Tibial nerve (tissue), 4 donors: Measurements from ENCODE around the gene TPPP. TPM values are rescaled to one million over a fixed set of nuclear protein-coding genes. Genes with fewer than 3 reads are reported as not detected.
"Not testable (repeated sequence)": the region's sequence is repeated elsewhere in the genome, so short reads cannot be mapped to it uniquely, and the experiment has no call there.

Source experiments
- DNase-seq, 2 donors: peaks; one replicate each; pipeline ENCODE4 v3.0.0-alpha.2; 2019; ENCODE audit warnings: low spot score in 2 of 2
- H3K27ac ChIP-seq, 4 donors: fragments of 200-600 bp; sonication (generic) in 3 of 4; one replicate each; pipeline ENCODE4 v1.5.1; 2017 to 2019; ENCODE audit warnings: mild to moderate bottlenecking in 1 of 4
- H3K27me3 ChIP-seq, 2 donors: fragments of 200-600 bp; sonication (generic) in 1 of 2; one replicate each; pipeline versions ENCODE4 v1.5.1 to v1.6.0; 2017 to 2019
- H3K36me3 ChIP-seq, 3 donors: fragments of 200-600 bp; sonication (generic); one replicate each; pipeline ENCODE4 v1.5.1; 2018 to 2019
- H3K4me1 ChIP-seq, 4 donors: fragments of 200-600 bp; sonication (generic) in 3 of 4; one replicate each; pipeline ENCODE4 v1.5.1; 2017 to 2019
- H3K4me3 ChIP-seq, 4 donors: fragments of 200-600 bp; sonication (generic) in 3 of 4; one replicate each; pipeline ENCODE4 v1.5.1; 2017 to 2019; ENCODE audit warnings: mild to moderate bottlenecking in 1 of 4, moderate library complexity in 1 of 4
- H3K9me3 ChIP-seq, 4 donors: fragments of 200-600 bp; sonication (generic) in 3 of 4; one replicate each; pipeline ENCODE4 v1.5.1; 2017 to 2019
- EP300 ChIP-seq, 2 donors: sonication (generic); formaldehyde crosslinking; IDR thresholded peaks; one replicate each; pipeline ENCODE4 v1.6.1; 2017; ENCODE audit warnings: antibody characterized with exemption in 2 of 2, mild to moderate bottlenecking in 1 of 2
- POLR2A ChIP-seq, 2 donors: fragments of 450-650 bp; IDR thresholded peaks; one replicate each; pipeline ENCODE4 v1.6.1; 2017; ENCODE audit warnings: antibody characterized with exemption in 2 of 2, mild to moderate bottlenecking in 2 of 2, moderate library complexity in 2 of 2
- WGBS, 2 donors: methylation state at CpG; one replicate each; pipeline ENCODE4 v1.1.5; 2018; 5-methylcytosine and 5-hydroxymethylcytosine counted together
- total RNA-seq, 4 donors: library from RNA; depleted of rRNA; stranded (reverse); fragments of >200 nt; gene quantifications; one replicate each; pipeline ENCODE4 v1.1.0, GENCODE V29; 2016
- TF ChIP-seq, protein P1 (sequence below), 5 experiments: fragments of 200-600 bp in 3 of 5; fragments of 450-650 bp in 2 of 5; sonication (generic) in 3 of 5; IDR thresholded peaks; one replicate each; pipeline ENCODE4 v1.5.1; 2016 to 2019; ENCODE audit warnings: antibody characterized with exemption in 5 of 5, mild to moderate bottlenecking in 3 of 5, moderate library complexity in 2 of 5

Gene TPPP
- total RNA-seq, 4 donors from 2014 or later, result 1.7 to 5.5 (median 4.0) TPM

DNA sequence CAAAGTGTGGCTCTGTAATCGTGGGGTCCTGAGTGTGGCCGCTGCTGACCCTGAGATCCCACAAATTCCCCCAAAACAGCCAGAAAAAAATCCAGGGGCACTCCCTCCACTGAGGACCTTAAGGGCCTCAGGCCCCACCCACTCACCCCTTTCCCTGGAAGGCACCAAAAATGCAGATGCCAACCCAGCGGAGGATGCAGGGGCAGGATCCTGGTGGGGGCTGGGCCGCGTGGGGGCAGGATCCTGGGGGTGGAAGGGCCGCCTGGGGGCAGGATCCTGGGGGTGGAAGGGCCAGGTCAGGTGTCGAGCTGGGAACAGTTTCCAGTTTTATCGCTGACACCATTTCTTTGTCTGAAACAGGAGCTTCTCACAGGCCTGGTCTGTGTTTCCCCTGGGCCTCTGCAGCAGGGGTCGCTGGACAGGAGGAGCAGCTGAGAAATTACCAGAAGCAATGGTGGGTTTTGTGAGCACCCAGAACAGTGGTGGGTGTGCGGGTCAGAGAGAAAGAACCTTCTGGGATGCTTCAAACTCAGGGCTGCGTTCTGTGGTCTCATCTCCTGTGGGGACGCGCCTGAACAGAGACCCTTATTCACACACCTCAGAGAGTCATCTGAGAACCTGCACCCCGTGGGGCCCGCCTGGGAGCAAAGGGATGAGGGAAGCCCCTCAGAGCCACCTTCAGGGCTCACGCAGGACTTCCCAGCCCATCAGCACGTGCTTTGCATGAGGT is 13.8 kb downstream of the TPPP start:
- H3K4me1 ChIP-seq, H3K27ac ChIP-seq, H3K27me3 ChIP-seq, H3K4me3 ChIP-seq, H3K9me3 ChIP-seq, H3K36me3 ChIP-seq, DNase-seq: not testable (repeated sequence)
- 55% methylated on average over 7 to 9 of the region's 17 CpGs for WGBS, 2 donors

DNA sequence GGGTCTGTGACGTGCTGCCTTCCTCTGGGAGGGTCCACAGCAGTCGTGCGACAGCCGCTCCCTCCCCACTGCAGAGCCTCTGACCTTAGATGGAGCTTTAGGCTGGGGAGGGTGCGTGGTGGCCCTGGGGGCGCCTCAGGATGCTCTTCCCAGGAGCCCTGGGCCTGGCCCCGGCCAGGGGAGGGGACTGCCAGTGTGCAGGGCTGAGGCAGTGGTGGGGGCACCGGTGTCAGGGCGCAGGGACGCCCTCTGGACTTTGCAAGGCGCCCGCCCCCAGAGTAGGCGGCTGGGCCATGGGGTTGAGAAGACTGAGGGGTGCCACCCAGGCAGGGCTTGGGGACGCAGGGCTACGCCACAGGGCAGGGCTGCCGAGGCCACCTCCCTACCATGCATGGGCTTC is 14.6 kb downstream of the TPPP start:
- H3K27ac ChIP-seq, H3K9me3 ChIP-seq, DNase-seq, H3K4me3 ChIP-seq, H3K36me3 ChIP-seq: not testable (repeated sequence)
- peaks cover 0 to 12% (median under 1%) of the 10 kb centered on the region in 4 donors for H3K4me1 ChIP-seq
- peaks cover 0 to 11% of the 10 kb centered on the region in 2 donors for H3K27me3 ChIP-seq
- 66 to 69% methylated on average over 11 of the region's 16 CpGs for WGBS, 2 donors

DNA sequence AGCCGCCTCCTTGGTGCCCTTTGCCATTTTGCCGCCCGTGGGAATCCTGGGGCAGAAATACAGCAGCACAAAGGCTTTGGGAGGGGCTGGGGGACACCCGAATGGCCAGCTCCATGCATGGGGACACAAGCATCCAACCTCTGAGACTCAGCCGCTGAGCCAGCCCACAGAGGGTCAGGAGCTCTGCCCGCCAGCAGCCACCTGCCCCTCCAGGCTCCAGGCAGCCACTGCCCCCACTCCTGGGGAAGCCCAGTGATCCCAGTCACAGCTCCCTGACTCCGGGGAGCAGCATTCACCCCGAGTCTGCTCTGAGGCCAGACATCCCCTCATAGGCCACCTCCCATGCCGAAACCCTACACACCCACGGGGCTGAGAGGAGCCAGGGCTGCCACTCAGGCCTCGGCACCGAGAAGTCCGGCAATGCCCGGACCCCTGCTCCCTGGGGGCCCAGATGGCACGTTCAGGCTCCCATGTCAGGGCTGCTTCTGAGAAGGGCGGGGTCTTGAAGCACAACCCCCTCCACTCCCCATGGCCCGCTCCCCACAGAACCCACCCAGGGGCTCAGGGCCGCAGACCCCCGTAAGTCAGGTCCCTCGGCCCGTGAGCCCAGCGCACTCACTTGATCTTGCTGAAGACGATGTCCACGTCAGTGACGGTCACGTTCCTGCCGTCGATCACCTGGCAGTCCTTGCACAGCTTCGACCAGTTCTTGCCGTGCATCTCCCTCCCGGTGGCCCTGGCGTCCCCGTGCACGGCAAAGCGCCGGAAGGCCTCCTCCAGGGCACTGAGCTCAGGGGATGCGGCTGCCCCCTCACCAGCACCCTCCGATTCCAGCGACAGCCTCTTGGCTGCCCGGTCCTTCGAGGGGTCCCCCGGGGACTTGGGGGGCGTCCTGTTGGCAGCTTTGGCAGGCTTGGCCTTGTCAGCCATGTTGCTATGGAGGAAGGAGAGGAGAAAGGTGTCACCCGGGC is 15.7 kb downstream of the TPPP start:
- Histone ChIP-seq H3K36me3 (no peaks in the 10 kb centered on the region), H3K27ac (no peak overlapping the region), H3K9me3 (no peaks in the 10 kb centered on the region), H3K4me3 (no peak overlapping the region), H3K27me3 (peaks cover 0 to 22% of the 10 kb centered on the region in 2 donors), H3K4me1 (peaks cover 0 to 23% (median 11%) of the 10 kb centered on the region in 4 donors)
- no peak for DNase-seq
- WGBS, 2 donors, result 80 to 81% methylated on average over 32 to 39 of the region's 44 CpGs
- TF ChIP-seq, protein P1, sequence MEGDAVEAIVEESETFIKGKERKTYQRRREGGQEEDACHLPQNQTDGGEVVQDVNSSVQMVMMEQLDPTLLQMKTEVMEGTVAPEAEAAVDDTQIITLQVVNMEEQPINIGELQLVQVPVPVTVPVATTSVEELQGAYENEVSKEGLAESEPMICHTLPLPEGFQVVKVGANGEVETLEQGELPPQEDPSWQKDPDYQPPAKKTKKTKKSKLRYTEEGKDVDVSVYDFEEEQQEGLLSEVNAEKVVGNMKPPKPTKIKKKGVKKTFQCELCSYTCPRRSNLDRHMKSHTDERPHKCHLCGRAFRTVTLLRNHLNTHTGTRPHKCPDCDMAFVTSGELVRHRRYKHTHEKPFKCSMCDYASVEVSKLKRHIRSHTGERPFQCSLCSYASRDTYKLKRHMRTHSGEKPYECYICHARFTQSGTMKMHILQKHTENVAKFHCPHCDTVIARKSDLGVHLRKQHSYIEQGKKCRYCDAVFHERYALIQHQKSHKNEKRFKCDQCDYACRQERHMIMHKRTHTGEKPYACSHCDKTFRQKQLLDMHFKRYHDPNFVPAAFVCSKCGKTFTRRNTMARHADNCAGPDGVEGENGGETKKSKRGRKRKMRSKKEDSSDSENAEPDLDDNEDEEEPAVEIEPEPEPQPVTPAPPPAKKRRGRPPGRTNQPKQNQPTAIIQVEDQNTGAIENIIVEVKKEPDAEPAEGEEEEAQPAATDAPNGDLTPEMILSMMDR (IDR thresholded peaks at IDR 0.05), result no peak
- TF ChIP-seq POLR2A (IDR thresholded peaks at IDR 0.05) (no peak), EP300 (IDR thresholded peaks at IDR 0.05) (no peak)

DNA sequence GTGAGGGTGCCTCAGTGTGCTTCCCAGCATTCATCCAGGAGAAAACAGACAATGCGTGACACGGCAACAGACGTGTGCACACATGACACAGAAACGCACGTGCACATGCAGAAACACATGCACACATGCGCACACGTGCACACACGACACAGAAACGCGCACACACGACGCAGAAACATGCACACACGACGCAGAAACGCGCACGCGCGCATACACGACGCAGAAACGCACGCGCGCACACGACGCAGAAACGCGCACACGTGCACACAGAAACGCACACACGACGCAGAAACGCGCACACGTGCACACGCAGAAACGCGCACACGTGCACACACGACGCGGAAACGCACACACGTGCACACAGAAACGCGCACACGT is 16.5 kb downstream of the TPPP start:
- Histone ChIP-seq H3K9me3 (no peaks in the 10 kb centered on the region), H3K4me1 (peaks cover 5 to 30% (median 18%) of the 10 kb centered on the region in 4 donors), H3K27me3 (peaks cover 0 to 30% of the 10 kb centered on the region in 2 donors), H3K27ac (no peak overlapping the region), H3K4me3 (no peak overlapping the region), H3K36me3 (no peaks in the 10 kb centered on the region)
- 90 to 93% methylated on average over 48 of the region's 48 CpGs for WGBS, 2 donors
- DNase-seq, result no peak
- TF ChIP-seq, protein P1 (IDR thresholded peaks at IDR 0.05), result no peak
- no peak for TF ChIP-seq EP300 (IDR thresholded peaks at IDR 0.05)
- no peak for TF ChIP-seq POLR2A (IDR thresholded peaks at IDR 0.05)

DNA sequence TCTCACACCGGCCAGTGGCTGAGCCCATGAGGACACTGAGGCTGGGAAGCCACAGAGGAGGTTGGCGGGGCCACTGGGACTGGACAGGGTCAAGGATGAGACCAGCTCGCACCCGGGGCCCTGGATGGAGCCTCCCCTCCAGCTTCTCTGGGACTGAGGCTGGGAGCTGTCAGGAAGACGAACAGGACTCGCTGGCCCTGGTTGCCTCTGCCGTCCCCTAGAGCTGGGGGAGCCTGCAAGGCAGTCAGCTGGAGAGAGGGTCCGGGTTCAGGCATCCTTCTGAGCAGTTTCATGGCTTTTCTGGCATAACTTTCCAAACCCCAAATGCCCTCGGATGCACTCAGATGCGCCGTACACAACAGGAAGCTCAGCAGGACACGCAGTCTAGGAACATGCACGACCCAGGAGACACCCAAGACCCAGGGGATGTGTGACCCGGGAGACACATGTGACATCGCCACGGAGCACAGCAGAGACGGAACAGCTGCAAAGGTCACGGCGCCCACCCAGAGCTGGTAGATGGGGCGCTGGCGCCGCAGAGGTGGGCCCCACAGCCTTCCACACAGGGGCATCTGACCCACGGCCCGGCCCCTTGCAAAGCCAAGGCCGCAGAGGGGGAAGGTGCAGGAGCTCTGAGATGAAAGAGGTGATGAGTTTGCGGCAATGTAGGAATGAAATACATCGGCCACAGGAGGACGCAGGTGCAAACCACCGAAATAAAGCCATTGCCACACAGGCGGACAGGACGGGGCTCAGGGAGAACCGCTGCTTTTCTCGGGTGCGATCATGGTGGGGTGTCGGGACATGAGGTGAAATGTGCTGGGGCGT is 17.1 kb downstream of the TPPP start:
- DNase-seq, result no peak

More for the DNA sequence above, 17.1 kb downstream of the TPPP start:
- Histone ChIP-seq H3K4me3 (no peak overlapping the region), H3K4me1 (peaks cover 5 to 36% (median 21%) of the 10 kb centered on the region in 4 donors), H3K27me3 (peaks cover 0 to 30% of the 10 kb centered on the region in 2 donors), H3K9me3 (no peaks in the 10 kb centered on the region), H3K36me3 (no peaks in the 10 kb centered on the region), H3K27ac (no peak overlapping the region)
- no peak for TF ChIP-seq EP300 (IDR thresholded peaks at IDR 0.05)
- no peak for TF ChIP-seq POLR2A (IDR thresholded peaks at IDR 0.05)
- TF ChIP-seq, protein P1 (IDR thresholded peaks at IDR 0.05), result no peak
- 74 to 78% methylated on average over 28 to 36 of the region's 36 CpGs for WGBS, 2 donors
